ENCODE results near the gene TIGD6.

GRCh38 chr5:149961186-149961685 lies 39.2 kb downstream of the TIGD6 start:
- TF ChIP-seq, protein P1, sequence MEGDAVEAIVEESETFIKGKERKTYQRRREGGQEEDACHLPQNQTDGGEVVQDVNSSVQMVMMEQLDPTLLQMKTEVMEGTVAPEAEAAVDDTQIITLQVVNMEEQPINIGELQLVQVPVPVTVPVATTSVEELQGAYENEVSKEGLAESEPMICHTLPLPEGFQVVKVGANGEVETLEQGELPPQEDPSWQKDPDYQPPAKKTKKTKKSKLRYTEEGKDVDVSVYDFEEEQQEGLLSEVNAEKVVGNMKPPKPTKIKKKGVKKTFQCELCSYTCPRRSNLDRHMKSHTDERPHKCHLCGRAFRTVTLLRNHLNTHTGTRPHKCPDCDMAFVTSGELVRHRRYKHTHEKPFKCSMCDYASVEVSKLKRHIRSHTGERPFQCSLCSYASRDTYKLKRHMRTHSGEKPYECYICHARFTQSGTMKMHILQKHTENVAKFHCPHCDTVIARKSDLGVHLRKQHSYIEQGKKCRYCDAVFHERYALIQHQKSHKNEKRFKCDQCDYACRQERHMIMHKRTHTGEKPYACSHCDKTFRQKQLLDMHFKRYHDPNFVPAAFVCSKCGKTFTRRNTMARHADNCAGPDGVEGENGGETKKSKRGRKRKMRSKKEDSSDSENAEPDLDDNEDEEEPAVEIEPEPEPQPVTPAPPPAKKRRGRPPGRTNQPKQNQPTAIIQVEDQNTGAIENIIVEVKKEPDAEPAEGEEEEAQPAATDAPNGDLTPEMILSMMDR (IDR thresholded peaks at IDR 0.05): no peak
- TF ChIP-seq POLR2A (IDR thresholded peaks at IDR 0.05) (no peak), POLR2AphosphoS5 (IDR thresholded peaks at IDR 0.05) (no peak)

Measured in prostate gland (tissue), 2 donors.